GM23338 (cell line): ENCODE measurements around the gene MAD1L1.

Source experiments
- CTCF ChIP-seq, 2 experiments: fragments of 200-600 bp in 1 of 2; sonication (generic) in 1 of 2; conservative IDR thresholded peaks; 2 replicates each; pipeline versions ENCODE4 v1.5.1 to v1.6.1; 2016 to 2017; ENCODE audit warnings: antibody characterized with exemption in 2 of 2, low read depth in 2 of 2, mild to moderate bottlenecking in 2 of 2, moderate library complexity in 1 of 2
- ETS1 ChIP-seq: IDR thresholded peaks from 2 replicates; pipeline ENCODE4 v1.6.1; 2016; ENCODE audit warnings: antibody characterized with exemption
- EZH2 ChIP-seq: fragments of 200-600 bp; sonication (generic); IDR thresholded peaks from one replicate; pipeline ENCODE4 v1.8.0; 2017; ENCODE audit warnings: antibody characterized with exemption, mild to moderate bottlenecking, low read depth; ENCODE audit not compliant: unreplicated experiment
- EZH2phosphoT487 ChIP-seq: fragments of 200-600 bp; sonication (generic); IDR thresholded peaks from one replicate; pipeline ENCODE4 v1.8.1; 2018; ENCODE audit warnings: antibody characterized with exemption; ENCODE audit not compliant: unreplicated experiment
- POLR2AphosphoS5 ChIP-seq: IDR thresholded peaks from 2 replicates; pipeline ENCODE4 v1.6.1; 2016; ENCODE audit warnings: antibody characterized with exemption, low read depth
- REST ChIP-seq: IDR thresholded peaks from one replicate; pipeline ENCODE4 v1.6.1; 2018; ENCODE audit warnings: antibody characterized with exemption; ENCODE audit not compliant: unreplicated experiment

- TF ChIP-seq CTCF (conservative IDR thresholded peaks at IDR 0.05; ENCODE audit: low read depth in 2 of 2) (no peak), EZH2phosphoT487 (no peak), REST (no peak), POLR2AphosphoS5 (no peak), ETS1 (no peak), EZH2 (no peak)
These were observed 161.5 kb downstream of the MAD1L1 start for GRCh38 chr7:2071133-2071832.
